SU-DHL-6 (cell line): ENCODE results near the gene SEL1L2.

ENCODE experiments used
- H2AFZ ChIP-seq: fragments of 200-600 bp; sonication (generic); 2 replicates; pipeline ENCODE4 v1.6.1; 2014; ENCODE audit warnings: low read depth, mild to moderate bottlenecking, moderate library complexity, mixed read lengths, antibody characterized with exemption, low read length; ENCODE audit not compliant: severe bottlenecking
- H3F3A ChIP-seq: fragments of 200-600 bp; shearing (Covaris generic); 2 replicates; pipeline ENCODE4 v1.6.0; 2016; ENCODE audit warnings: antibody characterized with exemption, mild to moderate bottlenecking; ENCODE audit not compliant: insufficient read depth
- H3K27ac ChIP-seq: fragments of 200-600 bp; sonication (generic); 2 replicates; pipeline ENCODE4 v1.5.1; 2016; ENCODE audit warnings: low read depth, mild to moderate bottlenecking, low read length, moderate library complexity, mixed read lengths
- H3K27me3 ChIP-seq: fragments of 200-600 bp; sonication (generic), shearing (Covaris generic); 2 replicates; pipeline ENCODE4 v1.6.0; 2014; ENCODE audit warnings: mild to moderate bottlenecking, low read length
- H3K36me3 ChIP-seq: fragments of 200-600 bp; sonication (generic); 2 replicates; pipeline ENCODE4 v1.6.1; 2014; ENCODE audit warnings: mild to moderate bottlenecking, low read length, mixed read lengths
- H3K4me2 ChIP-seq: fragments of 300-600, 200-600 bp; shearing (Covaris generic), sonication (generic); 2 replicates; pipeline ENCODE4 v1.6.0; 2014; ENCODE audit warnings: low read length, low read depth, mild to moderate bottlenecking; ENCODE audit not compliant: poor library complexity, severe bottlenecking
- H3K4me3 ChIP-seq: fragments of 200-600 bp; sonication (generic); 2 replicates; pipeline ENCODE4 v1.5.1; 2014; ENCODE audit warnings: antibody characterized with exemption, low read length, mild to moderate bottlenecking, mixed read lengths; ENCODE audit not compliant: insufficient read depth, poor library complexity, severe bottlenecking
- H3K79me2 ChIP-seq: fragments of 200-600 bp; sonication (generic); 2 replicates; pipeline ENCODE4 v1.6.1; 2014; ENCODE audit warnings: mild to moderate bottlenecking, low read length, moderate library complexity; ENCODE audit not compliant: insufficient read depth
- H3K9ac ChIP-seq: fragments of 200-600 bp; sonication (generic); 2 replicates; pipeline ENCODE4 v1.7.0; 2014; ENCODE audit warnings: mild to moderate bottlenecking, low read length
- H3K9me2 ChIP-seq: fragments of 200-600 bp; sonication (generic); replicated peaks from 2 replicates; pipeline ENCODE4 v1.6.1; 2014; ENCODE audit warnings: low read length; ENCODE audit not compliant: insufficient read depth
- H3K9me3 ChIP-seq: fragments of 200-600 bp; sonication (generic); 2 replicates; pipeline ENCODE4 v1.6.1; 2014; ENCODE audit warnings: low read length, mixed read lengths; ENCODE audit not compliant: insufficient read depth
- H4K20me1 ChIP-seq: fragments of 200-600 bp; sonication (generic); 2 replicates; pipeline ENCODE4 v1.6.1; 2014; ENCODE audit warnings: low read depth, mild to moderate bottlenecking, antibody characterized with exemption, low read length, moderate library complexity, mixed read lengths
- EZH2phosphoT487 ChIP-seq: fragments of 200-600 bp; sonication (generic), shearing (Covaris generic); conservative IDR thresholded peaks from 2 replicates; pipeline ENCODE4 v1.6.1; 2018; ENCODE audit warnings: mild to moderate bottlenecking, antibody characterized with exemption, low read length, moderate library complexity, mixed read lengths
- TF ChIP-seq, protein P1 (sequence below): fragments of 200-600 bp; sonication (generic); IDR thresholded peaks from one replicate; pipeline ENCODE4 v1.5.1; 2017; ENCODE audit warnings: antibody characterized with exemption, mild to moderate bottlenecking, low read length, moderate library complexity; ENCODE audit not compliant: insufficient read depth, poor library complexity, severe bottlenecking

Gene SEL1L2

GRCh38 chr20:13865791-13866351 is 124.5 kb downstream of the SEL1L2 start:
- H3K36me3 ChIP-seq, result no peaks in the 10 kb centered on the region
- H3K9ac ChIP-seq, result no peak overlapping the region
- no peaks in the 10 kb centered on the region for H3K9me3 ChIP-seq
- H4K20me1 ChIP-seq, result no peaks in the 10 kb centered on the region
- H3K79me2 ChIP-seq, result no peaks in the 10 kb centered on the region
- H3K9me2 ChIP-seq, result no peaks in the 10 kb centered on the region
- H3K4me3 ChIP-seq, result no peak overlapping the region
- H3F3A ChIP-seq, result no peaks in the 10 kb centered on the region
- no peaks in the 10 kb centered on the region for H3K27me3 ChIP-seq
- H2AFZ ChIP-seq, result no peak overlapping the region
- H3K27ac ChIP-seq, result no peak overlapping the region
- H3K4me2 ChIP-seq, result no peak overlapping the region
- TF ChIP-seq, protein P1, sequence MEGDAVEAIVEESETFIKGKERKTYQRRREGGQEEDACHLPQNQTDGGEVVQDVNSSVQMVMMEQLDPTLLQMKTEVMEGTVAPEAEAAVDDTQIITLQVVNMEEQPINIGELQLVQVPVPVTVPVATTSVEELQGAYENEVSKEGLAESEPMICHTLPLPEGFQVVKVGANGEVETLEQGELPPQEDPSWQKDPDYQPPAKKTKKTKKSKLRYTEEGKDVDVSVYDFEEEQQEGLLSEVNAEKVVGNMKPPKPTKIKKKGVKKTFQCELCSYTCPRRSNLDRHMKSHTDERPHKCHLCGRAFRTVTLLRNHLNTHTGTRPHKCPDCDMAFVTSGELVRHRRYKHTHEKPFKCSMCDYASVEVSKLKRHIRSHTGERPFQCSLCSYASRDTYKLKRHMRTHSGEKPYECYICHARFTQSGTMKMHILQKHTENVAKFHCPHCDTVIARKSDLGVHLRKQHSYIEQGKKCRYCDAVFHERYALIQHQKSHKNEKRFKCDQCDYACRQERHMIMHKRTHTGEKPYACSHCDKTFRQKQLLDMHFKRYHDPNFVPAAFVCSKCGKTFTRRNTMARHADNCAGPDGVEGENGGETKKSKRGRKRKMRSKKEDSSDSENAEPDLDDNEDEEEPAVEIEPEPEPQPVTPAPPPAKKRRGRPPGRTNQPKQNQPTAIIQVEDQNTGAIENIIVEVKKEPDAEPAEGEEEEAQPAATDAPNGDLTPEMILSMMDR, result no peak
- no peak for TF ChIP-seq EZH2phosphoT487

- TF ChIP-seq, protein P1, result no peak
- Histone ChIP-seq H2AFZ (no peak overlapping the region), H3F3A (no peaks in the 10 kb centered on the region), H3K9me2 (no peaks in the 10 kb centered on the region), H3K4me3 (no peak overlapping the region), H3K9me3 (no peaks in the 10 kb centered on the region), H3K4me2 (no peak overlapping the region), H3K27ac (no peak overlapping the region), H4K20me1 (no peaks in the 10 kb centered on the region), H3K79me2 (no peaks in the 10 kb centered on the region), H3K27me3 (no peaks in the 10 kb centered on the region), H3K36me3 (no peaks in the 10 kb centered on the region), H3K9ac (no peak overlapping the region)
Measured at GRCh38 chr20:13865156-13865555, 125.3 kb downstream of the SEL1L2 start.

DNA sequence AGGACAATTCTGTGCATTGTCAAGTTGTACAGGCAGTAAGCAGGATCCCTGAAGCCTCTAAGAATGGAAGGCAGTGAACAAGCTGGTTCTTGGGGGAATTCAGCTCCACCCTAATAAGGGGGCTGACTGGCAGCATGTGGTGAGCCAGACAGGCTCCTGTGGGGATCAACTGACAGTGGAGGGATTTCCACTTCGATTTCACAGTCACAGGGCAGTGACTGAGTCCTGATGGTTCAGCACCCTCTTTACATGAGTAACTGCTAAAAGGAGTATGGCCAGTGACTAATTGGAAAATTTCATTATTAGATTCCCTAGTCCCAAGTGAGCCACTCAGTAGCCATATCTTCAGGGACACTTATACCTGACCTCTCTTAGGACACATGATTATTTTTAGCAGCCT is 127.2 kb downstream of the SEL1L2 start:
- Histone ChIP-seq H3K4me2 (no peak overlapping the region), H2AFZ (no peak overlapping the region), H3F3A (no peaks in the 10 kb centered on the region), H3K27me3 (no peaks in the 10 kb centered on the region), H4K20me1 (no peaks in the 10 kb centered on the region), H3K79me2 (no peaks in the 10 kb centered on the region), H3K9me2 (no peaks in the 10 kb centered on the region), H3K9ac (no peak overlapping the region), H3K9me3 (no peaks in the 10 kb centered on the region), H3K27ac (no peak overlapping the region), H3K36me3 (no peaks in the 10 kb centered on the region), H3K4me3 (no peak overlapping the region)
- TF ChIP-seq EZH2phosphoT487, result no peak
- TF ChIP-seq, protein P1, result no peak
